HG02623 (cell line): ENCODE measurements around the gene NAT16.
"Not testable (repeated sequence)": the region's sequence is repeated elsewhere in the genome, so short reads cannot be mapped to it uniquely, and the experiment has no call there.

Experiments used
- ATAC-seq: cut with Tn5 transposase; IDR thresholded peaks from one replicate; pipeline ENCODE4 v1.9.1; 2021; ENCODE audit warnings: moderate library complexity; ENCODE audit not compliant: unreplicated experiment

Gene NAT16

DNA sequence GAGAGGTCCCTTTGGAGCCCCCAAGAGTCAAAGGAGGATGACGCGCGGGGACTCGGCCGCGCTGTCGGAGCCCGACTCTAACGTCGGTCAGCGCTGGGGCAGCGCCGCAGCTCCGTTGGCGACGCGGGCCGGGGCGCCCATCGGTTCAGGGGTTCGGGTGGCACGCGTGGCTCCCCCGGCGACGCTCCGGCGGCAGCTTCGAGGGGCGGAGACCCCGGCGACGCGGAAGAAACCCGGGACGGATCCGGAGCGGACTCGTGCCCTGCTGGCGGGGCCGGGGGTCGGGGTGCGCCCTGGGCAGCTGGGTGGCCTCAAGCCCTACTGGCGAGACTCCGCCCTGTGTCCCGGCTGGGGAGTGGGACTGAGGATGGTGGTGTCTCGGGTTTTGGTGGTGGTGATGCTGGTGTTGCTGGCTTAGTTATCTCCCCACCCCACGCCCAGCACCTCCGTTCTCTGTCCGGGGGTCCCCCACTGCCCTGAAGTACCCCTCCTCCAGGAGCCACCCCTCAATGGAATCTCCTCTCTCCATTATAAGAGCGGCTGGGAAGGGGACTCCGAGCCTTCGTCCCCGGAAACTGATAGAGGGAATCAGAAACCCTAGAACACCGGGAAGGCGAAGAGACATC, at the start of gene NAT16:
TSS of gene NAT16 (minus strand) at position 164 of the 626 bp plus-strand sequence. CDS start 5,486 bp downstream, outside the sequence.
- no peak for ATAC-seq

GRCh38 chr7:101226721-101227120, 46.6 kb upstream of the NAT16 start:
- no peak for ATAC-seq

- no peak for ATAC-seq
Observed at GRCh38 chr7:101225650-101226049, 45.6 kb upstream of the NAT16 start.

GRCh38 chr7:101223528-101223927, 43.4 kb upstream of the NAT16 start:
- ATAC-seq = no peak

GRCh38 chr7:101222275-101222830, 42.3 kb upstream of the NAT16 start:
- ATAC-seq = no peak

DNA sequence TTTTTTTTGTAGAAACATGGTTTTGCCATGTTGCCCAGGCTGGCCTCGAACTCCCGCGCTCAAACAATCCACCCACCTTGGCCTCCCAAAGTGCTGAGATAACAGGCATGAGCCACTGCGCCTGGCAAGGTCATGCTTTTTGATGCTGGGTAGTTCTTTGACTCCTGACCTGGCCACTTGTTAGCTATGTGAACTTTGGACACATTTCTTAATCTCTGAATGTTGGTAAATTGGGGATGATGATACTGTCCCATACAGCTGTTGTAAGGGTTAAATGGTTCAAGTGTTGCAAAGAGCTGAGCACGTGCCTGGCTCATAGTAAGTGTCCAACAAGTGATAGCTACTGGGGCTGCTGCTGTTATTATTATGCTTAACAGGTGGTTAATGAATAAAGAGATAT, 40.2 kb upstream of the NAT16 start:
- no peak for ATAC-seq

- peak; percentile 2 for ATAC-seq
Observed at GRCh38 chr7:101218236-101219125, 38.4 kb upstream of the NAT16 start.

GRCh38 chr7:101217388-101218235, 37.5 kb upstream of the NAT16 start, which contains the start of the genes PLOD3 and ZNHIT1:
Gene PLOD3, minus strand, starts transcription at chr7:101217581. Its CDS starts 307 bp downstream, at chr7:101217274.
Gene ZNHIT1, plus strand, starts transcription at chr7:101218165. Its CDS starts 31 bp downstream, at chr7:101218196.
- ATAC-seq = peak; percentile 68

DNA sequence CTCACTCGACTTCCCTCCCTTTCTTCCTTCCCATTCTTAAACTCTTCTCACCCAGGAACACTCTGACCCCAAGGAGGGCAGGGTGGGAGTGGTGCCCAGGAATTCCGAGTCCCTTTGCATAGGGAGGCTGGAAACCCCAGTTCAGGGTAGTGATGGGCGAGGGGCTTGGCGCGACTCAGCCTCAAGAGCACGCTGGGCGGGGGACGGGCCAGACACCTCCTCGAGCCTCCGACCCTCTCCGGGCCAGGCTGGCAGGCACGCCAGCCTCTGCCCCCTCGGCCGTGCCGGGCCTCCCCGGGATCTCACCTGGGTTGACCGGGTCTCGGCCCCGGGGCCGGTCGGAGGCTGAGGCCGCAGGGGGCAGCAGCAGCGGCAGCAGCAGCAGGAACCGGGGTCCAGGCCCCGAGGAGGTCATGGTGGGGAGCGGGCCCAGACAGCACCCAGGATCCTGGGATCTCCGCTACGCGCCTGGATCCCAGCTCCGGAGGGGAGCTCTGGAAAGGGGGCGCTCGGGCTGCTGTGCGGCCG, 36.8 kb upstream of the NAT16 start:
- ATAC-seq = no peak

DNA sequence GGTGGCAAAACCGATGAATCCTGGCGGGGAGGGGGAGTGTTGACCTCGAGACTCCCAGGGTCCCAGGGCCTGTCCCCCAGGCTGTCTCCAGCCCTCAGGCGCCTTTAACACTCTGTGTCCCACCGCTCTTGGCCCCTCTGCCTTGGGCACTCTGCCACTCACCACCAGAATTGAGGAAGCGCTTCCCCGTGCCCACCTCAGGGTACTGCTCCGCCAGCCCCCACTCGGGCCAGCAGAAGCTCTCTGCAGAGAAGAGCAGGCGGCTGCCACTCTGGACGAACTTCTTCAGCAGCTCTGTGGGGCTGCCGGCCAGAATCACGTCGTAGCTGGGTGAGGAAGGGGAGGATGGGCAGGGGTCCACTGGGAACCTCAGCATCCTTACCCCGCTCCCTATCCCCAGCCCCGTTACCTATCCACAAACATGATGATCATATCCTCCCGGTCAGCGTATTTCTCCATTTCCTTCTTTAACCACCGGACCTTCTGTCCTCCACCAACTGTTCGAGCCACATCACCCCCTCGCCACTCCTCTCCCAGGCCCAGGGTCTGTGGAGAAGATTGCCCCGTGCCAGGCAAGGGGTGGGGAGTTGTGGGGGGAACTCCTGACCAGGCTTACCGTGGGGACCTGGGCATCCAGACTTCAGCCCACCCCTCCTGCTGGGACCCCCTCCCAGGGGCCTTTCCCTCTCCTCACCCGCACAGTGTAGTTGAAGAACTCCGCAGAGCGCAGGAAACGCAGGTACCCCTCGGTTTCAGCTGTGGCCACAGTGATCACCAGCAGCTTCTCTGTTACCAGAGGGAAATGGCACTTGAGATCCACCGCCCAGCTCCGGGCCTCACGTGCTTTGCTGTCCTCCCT, 36.1 kb upstream of the NAT16 start:
- ATAC-seq = no peak

DNA sequence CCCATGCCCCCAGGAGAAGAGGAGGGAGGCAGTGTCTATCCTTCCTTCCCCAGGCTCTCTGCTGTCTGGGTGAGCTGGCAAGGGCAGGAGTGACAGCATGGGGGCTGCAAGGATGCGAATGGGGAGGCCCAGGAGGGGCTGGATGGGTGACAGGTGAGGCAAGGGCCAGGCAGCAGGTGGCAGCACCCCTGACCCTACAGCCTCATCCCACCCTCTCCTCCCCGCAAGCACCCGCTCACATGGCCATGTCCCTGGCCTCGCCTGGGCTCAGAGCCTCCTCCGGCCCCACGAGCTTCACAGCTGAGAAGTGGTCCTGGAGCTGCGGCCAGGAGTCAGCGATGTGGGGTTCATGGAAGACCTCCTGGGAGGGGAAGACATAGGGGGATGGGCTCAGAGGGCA, 31.9 kb upstream of the NAT16 start:
- ATAC-seq = no peak

DNA sequence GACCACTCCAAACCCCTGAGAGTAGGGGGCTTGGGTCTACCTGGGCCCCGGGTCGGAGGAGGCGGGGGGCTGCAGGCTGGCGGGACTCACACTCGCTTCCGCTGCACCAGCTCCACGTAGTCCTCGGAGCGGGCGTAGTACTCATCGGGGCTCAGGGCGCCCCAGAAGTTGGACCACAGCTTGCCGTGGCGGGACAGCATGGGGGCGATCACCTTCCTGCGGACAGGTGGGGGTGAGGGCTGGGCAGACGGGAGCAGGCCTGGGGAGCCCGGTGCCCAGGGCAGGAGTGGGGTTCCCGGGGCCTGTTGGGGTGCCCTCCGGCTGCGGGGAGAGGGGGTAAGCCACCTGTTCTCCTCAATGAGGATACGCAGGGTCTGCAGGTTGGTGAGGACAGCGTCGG, 31.4 kb upstream of the NAT16 start:
- ATAC-seq = no peak

DNA sequence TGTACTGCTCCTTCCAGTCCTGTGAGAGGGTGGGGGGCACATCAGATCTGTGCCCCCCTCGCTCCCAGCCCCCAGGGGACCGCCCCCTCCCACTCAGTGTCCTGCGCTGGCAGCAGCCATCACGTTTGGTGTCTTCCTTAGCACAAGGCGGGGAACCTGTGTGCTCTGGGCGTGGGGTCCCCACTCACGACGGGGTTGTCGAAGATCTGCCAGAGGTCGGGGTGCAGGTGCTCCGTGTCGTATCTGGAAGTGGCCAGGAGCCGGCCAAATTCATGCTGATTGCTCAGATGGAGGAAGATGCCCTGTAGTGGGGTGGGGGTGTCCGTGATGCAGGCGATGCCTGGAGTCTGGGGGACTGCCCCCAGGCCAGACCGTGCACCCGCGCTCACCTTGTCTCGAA, 30.1 kb upstream of the NAT16 start:
- no peak for ATAC-seq

GRCh38 chr7:101208794-101209193, 28.7 kb upstream of the NAT16 start:
- ATAC-seq = no peak

DNA sequence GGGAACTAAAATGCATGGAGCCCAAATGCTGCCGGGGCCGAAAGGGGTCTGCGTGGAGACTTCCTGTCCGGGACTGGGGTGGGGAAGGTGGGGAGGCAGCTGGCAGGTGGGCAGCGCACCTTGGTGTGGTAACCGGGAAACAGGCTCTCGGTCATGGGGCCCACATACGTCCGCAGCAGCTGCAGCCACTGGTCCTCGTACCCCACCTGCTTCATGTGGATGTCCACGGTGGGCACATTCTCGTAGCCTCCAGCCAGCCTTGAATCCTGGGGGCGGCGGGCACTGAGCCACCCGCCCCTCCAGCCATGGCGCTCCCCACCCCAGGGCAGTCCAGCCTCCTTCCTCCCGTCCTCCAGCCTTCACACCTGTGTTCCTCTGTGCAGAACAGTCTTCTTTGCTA, 27.4 kb upstream of the NAT16 start:
- no peak for ATAC-seq

DNA sequence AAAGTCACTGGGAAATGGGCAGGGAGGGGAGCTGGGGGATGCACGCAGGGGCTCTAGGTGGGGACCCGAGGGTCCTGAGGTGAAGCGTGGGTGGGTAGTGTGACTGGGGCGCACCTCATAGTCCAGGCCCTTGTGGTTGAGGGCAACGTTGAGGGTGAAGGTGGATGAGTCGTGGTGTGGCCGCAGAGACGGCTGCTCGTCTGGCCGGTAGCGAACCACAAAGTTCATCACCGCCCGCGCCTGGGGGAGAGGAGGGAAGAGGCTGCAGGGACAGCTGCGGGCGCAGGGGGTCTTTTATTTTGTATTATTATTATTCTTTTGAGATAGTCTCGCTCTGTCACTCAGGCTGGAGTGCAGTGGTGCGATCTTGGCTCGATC, 26.6 kb upstream of the NAT16 start:
- no peak for ATAC-seq

- no peak for ATAC-seq
Observed at GRCh38 chr7:101205901-101206664, 26.0 kb upstream of the NAT16 start.

GRCh38 chr7:101203740-101204738, 23.9 kb upstream of the NAT16 start:
- ATAC-seq = not testable (repeated sequence)
